Measurements from ENCODE around the gene AZIN2.

DNA sequence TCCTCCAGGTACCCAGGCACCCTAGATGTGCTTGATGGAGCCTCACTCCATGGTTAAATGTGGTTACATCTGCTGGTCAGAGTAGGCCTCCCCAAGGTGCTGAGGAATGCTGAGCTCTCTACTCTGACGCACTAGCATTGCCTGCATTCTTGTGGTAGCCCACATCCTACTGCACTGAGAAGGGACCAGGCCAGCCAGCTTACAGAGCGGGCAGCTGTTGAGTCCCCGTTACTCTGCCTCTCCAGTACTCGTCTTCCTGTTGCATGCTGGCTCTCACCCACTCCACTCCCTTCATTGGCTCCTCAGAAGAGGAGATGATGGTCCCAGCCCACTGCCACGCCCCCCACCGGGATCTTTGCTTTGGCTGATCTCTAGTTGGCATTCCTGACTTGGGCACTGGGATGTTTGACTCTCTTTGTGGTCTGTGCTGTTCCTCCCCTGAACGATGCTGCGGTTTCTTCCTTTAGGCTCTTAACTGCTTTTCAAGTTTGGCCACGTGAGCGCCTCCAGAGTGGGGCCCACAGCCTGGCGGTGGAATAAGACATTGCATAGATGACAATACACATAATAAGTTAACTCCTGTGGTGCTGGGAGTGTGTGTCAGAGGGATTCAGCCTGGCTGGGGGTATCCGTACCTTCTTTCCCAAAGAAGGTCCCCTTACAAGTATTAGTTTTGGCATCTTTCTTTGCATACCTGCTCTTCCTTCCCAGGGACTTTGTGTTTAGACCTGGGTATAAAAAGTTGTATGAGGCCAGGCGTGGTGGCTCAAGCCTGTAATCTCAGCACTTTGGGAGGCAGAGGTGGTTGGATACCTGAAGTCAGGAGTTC is 18.6 kb downstream of the AZIN2 start:
- TF ChIP-seq POLR2A (IDR thresholded peaks at IDR 0.05; ENCODE audit: low read depth) = no peak
- TF ChIP-seq POLR2AphosphoS5 (IDR thresholded peaks at IDR 0.05) = no peak

Data from esophagus muscularis mucosa (tissue), 2 donors.